Common myeloid progenitor, CD34-positive (primary cell): ENCODE data around the gene ATP11A.

Experiments
- CTCF ChIA-PET: fragments of 350-600 bp; sonication (Branson Sonifier 250); formaldehyde crosslinking; loops from one replicate; lab custom pipeline; 2021; ENCODE audit warnings: antibody characterized with exemption; lab: Charles Lee
- POLR2A ChIA-PET: fragments of 350-600 bp; sonication (Branson Sonifier 250); formaldehyde crosslinking; loops from one replicate; lab custom pipeline; 2021; ENCODE audit warnings: antibody characterized with exemption; lab: Charles Lee
- DNase-seq, 3 donors: peaks; one replicate each; pipeline versions ENCODE4 v3.0.0 to v3.0.0-alpha.2; 2013
- H3K27ac ChIP-seq, 2 experiments: 1 replicate in 1 of 2; 2 replicates in 1 of 2; pipeline ENCODE4 v1.7.0; 2013; ENCODE audit warnings: inconsistent platforms in 2 of 2, low read length in 2 of 2, mild to moderate bottlenecking in 2 of 2, low read depth in 1 of 2, moderate library complexity in 1 of 2; ENCODE audit not compliant: severe bottlenecking in 2 of 2, insufficient read depth in 1 of 2, poor library complexity in 1 of 2
- H3K27me3 ChIP-seq, 5 experiments: replicated peaks in 2 of 5; 1 replicate in 3 of 5; 2 replicates in 2 of 5; pipeline versions ENCODE4 v1.6.1 to v1.7.0; 2013; ENCODE audit warnings: low read length in 4 of 5, mild to moderate bottlenecking in 2 of 5, moderate library complexity in 2 of 5, inconsistent platforms in 1 of 5; ENCODE audit not compliant: insufficient read depth in 5 of 5, control insufficient read depth in 4 of 5
- H3K36me3 ChIP-seq, 4 experiments: 1 replicate in 2 of 4; 2 replicates in 2 of 4; pipeline versions ENCODE4 v1.6.1 to v1.7.0; 2013; ENCODE audit warnings: low read length in 3 of 4, control low read depth in 1 of 4, mild to moderate bottlenecking in 1 of 4; ENCODE audit not compliant: control insufficient read depth in 4 of 4, insufficient read depth in 4 of 4
- H3K4me1 ChIP-seq, 4 experiments: 1 replicate in 3 of 4; 2 replicates in 1 of 4; pipeline versions ENCODE4 v1.6.1 to v1.7.1; 2013; ENCODE audit warnings: low read length in 3 of 4, mild to moderate bottlenecking in 3 of 4, control low read depth in 1 of 4, inconsistent platforms in 1 of 4, moderate library complexity in 1 of 4; ENCODE audit not compliant: control insufficient read depth in 4 of 4, insufficient read depth in 4 of 4; ENCODE audit errors: control extremely low read depth in 1 of 4
- H3K4me3 ChIP-seq, 7 experiments: 1 replicate in 4 of 7; 2 replicates in 3 of 7; pipeline versions ENCODE4 v1.5.1 to v1.7.0; 2013; ENCODE audit warnings: mild to moderate bottlenecking in 7 of 7, low read length in 6 of 7, moderate library complexity in 6 of 7, inconsistent platforms in 2 of 7, low read depth in 2 of 7, control low read depth in 1 of 7; ENCODE audit not compliant: insufficient read depth in 4 of 7, control insufficient read depth in 1 of 7; ENCODE audit errors: extremely low read depth in 1 of 7
- H3K9me3 ChIP-seq, 5 experiments: 1 replicate in 4 of 5; 2 replicates in 1 of 5; pipeline versions ENCODE4 v1.6.1 to v1.7.1; 2013; ENCODE audit warnings: low read length in 4 of 5, mild to moderate bottlenecking in 2 of 5, inconsistent platforms in 1 of 5, low read depth in 1 of 5, moderate library complexity in 1 of 5; ENCODE audit not compliant: control insufficient read depth in 4 of 5, insufficient read depth in 2 of 5; ENCODE audit errors: control extremely low read depth in 1 of 5
- WGBS: methylation state at CpG from one replicate; pipeline ENCODE4 v1.1.5; 2013; ENCODE audit not compliant: insufficient coverage; 5-methylcytosine and 5-hydroxymethylcytosine counted together

Gene ATP11A

GRCh38 chr13:112737294-112737693 lies 47.5 kb downstream of the ATP11A start:
- 92% methylated on average over 9 of the region's 9 CpGs for WGBS
- H3K27ac ChIP-seq: no peak overlapping the region
- ChIA-PET CTCF (no interaction called here), POLR2A (no interaction called here)
- no peak overlapping the region for H3K4me3 ChIP-seq
- H3K27me3 ChIP-seq: no peaks in the 10 kb centered on the region
- no peaks in the 10 kb centered on the region for H3K9me3 ChIP-seq
- no peaks in the 10 kb centered on the region for H3K36me3 ChIP-seq
- DNase-seq: no peak
- H3K4me1 ChIP-seq: peaks cover 0 to 7% (median 0%) of the 10 kb centered on the region in 4 experiments

GRCh38 chr13:112738606-112739005 lies 48.8 kb downstream of the ATP11A start:
- Histone ChIP-seq H3K36me3 (no peaks in the 10 kb centered on the region), H3K4me3 (no peak overlapping the region), H3K27me3 (no peaks in the 10 kb centered on the region), H3K4me1 (peaks cover 0 to 7% (median 0%) of the 10 kb centered on the region in 4 experiments), H3K9me3 (no peaks in the 10 kb centered on the region), H3K27ac (no peak overlapping the region)
- no peak for DNase-seq
- 100% methylated on average over 6 of the region's 7 CpGs for WGBS
- ChIA-PET POLR2A (no interaction called here), CTCF (no interaction called here)

- DNase-seq: no peak
- CTCF ChIA-PET: interaction anchor here (0.5 to 1.1 kb wide), 2 partner anchors 14 to 119 kb away, joined by 3 to 4 read pairs; no protein-coding TSS in a partner anchor
- Histone ChIP-seq H3K4me1 (peaks cover 0 to 7% (median 0%) of the 10 kb centered on the region in 4 experiments), H3K27ac (no peak overlapping the region), H3K27me3 (no peaks in the 10 kb centered on the region), H3K9me3 (no peaks in the 10 kb centered on the region), H3K36me3 (no peaks in the 10 kb centered on the region), H3K4me3 (no peak overlapping the region)
- POLR2A ChIA-PET: no interaction called here
- 94% methylated on average over 18 of the region's 19 CpGs for WGBS
Measured at GRCh38 chr13:112740502-112741131, 50.8 kb downstream of the ATP11A start.

GRCh38 chr13:112741185-112741755 lies 51.4 kb downstream of the ATP11A start:
- Histone ChIP-seq H3K27me3 (no peaks in the 10 kb centered on the region), H3K36me3 (no peaks in the 10 kb centered on the region), H3K9me3 (no peaks in the 10 kb centered on the region), H3K4me1 (peaks cover 0 to 7% (median 0%) of the 10 kb centered on the region in 4 experiments), H3K27ac (no peak overlapping the region), H3K4me3 (no peak overlapping the region)
- WGBS: 95% methylated on average over 13 of the region's 15 CpGs
- ChIA-PET POLR2A (no interaction called here), CTCF (interaction anchor here (1.1 kb wide), 1 partner anchor 119 kb away, joined by 3 read pairs; no protein-coding TSS in a partner anchor)
- no peak for DNase-seq

- DNase-seq: no peak
- no peaks in the 10 kb centered on the region for H3K9me3 ChIP-seq
- H3K27me3 ChIP-seq: no peaks in the 10 kb centered on the region
- H3K36me3 ChIP-seq: no peaks in the 10 kb centered on the region
- H3K27ac ChIP-seq: no peak overlapping the region
- ChIA-PET POLR2A (no interaction called here), CTCF (no interaction called here)
- WGBS: 97% methylated on average over 12 of the region's 18 CpGs
- H3K4me1 ChIP-seq: peaks cover 0 to 7% (median 0%) of the 10 kb centered on the region in 4 experiments
- H3K4me3 ChIP-seq: no peak overlapping the region
Measured at GRCh38 chr13:112741835-112742570, 52.2 kb downstream of the ATP11A start.

- Histone ChIP-seq H3K27me3 (no peaks in the 10 kb centered on the region), H3K4me1 (peaks cover 0 to 7% (median 0%) of the 10 kb centered on the region in 4 experiments), H3K36me3 (no peaks in the 10 kb centered on the region), H3K9me3 (no peaks in the 10 kb centered on the region), H3K4me3 (no peak overlapping the region), H3K27ac (no peak overlapping the region)
- POLR2A ChIA-PET: no interaction called here
- CTCF ChIA-PET: no interaction called here
- DNase-seq: no peak
- 98% methylated on average over 11 of the region's 14 CpGs for WGBS
Measured at GRCh38 chr13:112742583-112742982, 52.7 kb downstream of the ATP11A start.
